HTERT RPE-1 (cell line): ENCODE results near the gene KRT79.

Source experiments
- in situ Hi-C: fragments of 300-500 bp; cut with MboI; formaldehyde crosslinking; loops from 4 replicates; pipeline ENCODE4 v1.14.3; 2020; ENCODE audit warnings: low sequenced_read_pairs

Gene KRT79

GRCh38 chr12:52820521-52820920 is 13.6 kb downstream of the KRT79 start:
- in situ Hi-C loops, result no loop called here

GRCh38 chr12:52819731-52820510 is 14.2 kb downstream of the KRT79 start:
- in situ Hi-C loops, result no loop called here

- in situ Hi-C loops, result no loop called here
These were observed 15.2 kb downstream of the KRT79 start for GRCh38 chr12:52818887-52819420.

- in situ Hi-C loops, result no loop called here
These were observed 15.7 kb downstream of the KRT79 start for GRCh38 chr12:52818388-52818787.

GRCh38 chr12:52817699-52818238 is 16.3 kb downstream of the KRT79 start:
- in situ Hi-C loops, result no loop called here

GRCh38 chr12:52817003-52817698 is 17.0 kb downstream of the KRT79 start:
- in situ Hi-C loops, result no loop called here

- in situ Hi-C loops, result no loop called here
These were observed 18.2 kb downstream of the KRT79 start for GRCh38 chr12:52815676-52816588.

- in situ Hi-C loops, result no loop called here
These were observed 18.9 kb downstream of the KRT79 start for GRCh38 chr12:52815161-52815560.

- in situ Hi-C loops, result no loop called here
These were observed 19.4 kb downstream of the KRT79 start for GRCh38 chr12:52814710-52815155.

- in situ Hi-C loops, result no loop called here
These were observed 20.0 kb downstream of the KRT79 start, which contains the start of gene KRT4 for GRCh38 chr12:52813885-52814709. Gene KRT4, minus strand, starts transcription at chr12:52814116. Its CDS starts 58 bp downstream, at chr12:52814058.

GRCh38 chr12:52813203-52813819 is 20.8 kb downstream of the KRT79 start:
- in situ Hi-C loops, result no loop called here

- in situ Hi-C loops, result no loop called here
These were observed 21.4 kb downstream of the KRT79 start for GRCh38 chr12:52812749-52813148.

- in situ Hi-C loops, result no loop called here
These were observed 22.1 kb downstream of the KRT79 start for GRCh38 chr12:52812073-52812400.

- in situ Hi-C loops, result no loop called here
These were observed 22.7 kb downstream of the KRT79 start for GRCh38 chr12:52811191-52812072.

- in situ Hi-C loops, result no loop called here
These were observed 23.6 kb downstream of the KRT79 start for GRCh38 chr12:52810554-52810953.

- in situ Hi-C loops, result no loop called here
These were observed 24.9 kb downstream of the KRT79 start for GRCh38 chr12:52809166-52809565.

GRCh38 chr12:52808573-52809160 is 25.4 kb downstream of the KRT79 start:
- in situ Hi-C loops, result no loop called here
